Neural cell (in vitro differentiated cells): ENCODE measurements around the gene CTCF. TPM values are rescaled to one million over a fixed set of nuclear protein-coding genes. Genes with fewer than 3 reads are reported as not detected.

Experiments
- H2AFZ ChIP-seq: fragments of 200-600, 300-800 bp; sonication (generic), shearing (Covaris generic); 2 replicates; pipeline ENCODE4 v1.6.0; 2014; ENCODE audit warnings: low read depth, mild to moderate bottlenecking, antibody characterized with exemption, low read length, moderate library complexity
- H3F3A ChIP-seq: fragments of 200-600 bp; shearing (Covaris generic); 2 replicates; pipeline ENCODE4 v1.6.1; 2016; ENCODE audit warnings: mild to moderate bottlenecking, moderate library complexity, mixed read lengths, antibody characterized with exemption, low read length; ENCODE audit not compliant: insufficient read depth, poor library complexity, severe bottlenecking
- H3K27ac ChIP-seq: fragments of 200-600, 300-800 bp; sonication (generic), shearing (Covaris generic); 2 replicates; pipeline ENCODE4 v1.5.1; 2014; ENCODE audit warnings: mild to moderate bottlenecking, low read length, moderate library complexity
- H3K27me3 ChIP-seq: fragments of 300-800, 200-600 bp; sonication (generic), shearing (Covaris generic); 2 replicates; pipeline ENCODE4 v1.6.0; 2014; ENCODE audit warnings: mild to moderate bottlenecking, low read depth, low read length, moderate library complexity; ENCODE audit not compliant: insufficient read depth
- H3K36me3 ChIP-seq: fragments of 300-800, 200-600 bp; sonication (generic), shearing (Covaris generic); 2 replicates; pipeline ENCODE4 v1.5.1; 2014; ENCODE audit warnings: mild to moderate bottlenecking, antibody characterized with exemption, low read length, moderate library complexity; ENCODE audit not compliant: insufficient read depth
- H3K4me2 ChIP-seq: fragments of 300-800, 200-600 bp; sonication (generic), shearing (Covaris generic); 2 replicates; pipeline ENCODE4 v1.6.0; 2014; ENCODE audit warnings: mild to moderate bottlenecking, low read length
- H3K4me3 ChIP-seq: fragments of 300-800, 200-600 bp; sonication (generic), shearing (Covaris generic); 2 replicates; pipeline ENCODE4 v1.5.1; 2014; ENCODE audit warnings: mild to moderate bottlenecking, low read length, moderate library complexity
- H3K79me2 ChIP-seq: fragments of 200-600 bp; shearing (Covaris generic); replicated peaks from 2 replicates; pipeline ENCODE4 v1.6.0; 2014; ENCODE audit warnings: mild to moderate bottlenecking, low read length, moderate library complexity; ENCODE audit not compliant: insufficient read depth
- H3K9ac ChIP-seq: fragments of 300-800, 200-600 bp; sonication (generic), shearing (Covaris generic); 2 replicates; pipeline ENCODE4 v1.6.1; 2016; ENCODE audit warnings: mild to moderate bottlenecking, low read length, mixed read lengths
- H3K9me2 ChIP-seq: fragments of 200-600 bp; shearing (Covaris generic); 2 replicates; pipeline ENCODE4 v1.6.1; 2016; ENCODE audit warnings: mild to moderate bottlenecking, low read length, mixed read lengths; ENCODE audit not compliant: insufficient read depth
- H3K9me3 ChIP-seq: fragments of 200-600, 300-800 bp; sonication (generic), shearing (Covaris generic); 2 replicates; pipeline ENCODE4 v1.6.1; 2016; ENCODE audit warnings: mild to moderate bottlenecking, mixed run types, low read length, moderate library complexity, mixed read lengths
- H4K20me1 ChIP-seq: fragments of 200-600 bp; shearing (Covaris generic); 2 replicates; pipeline ENCODE4 v1.6.1; 2016; ENCODE audit warnings: mild to moderate bottlenecking, mixed run types; ENCODE audit not compliant: insufficient read depth
- CTCF ChIP-seq: fragments of 450-650 bp; IDR thresholded peaks from 2 replicates; pipeline ENCODE4 v1.5.1; 2014; ENCODE audit warnings: antibody characterized with exemption, mild to moderate bottlenecking, moderate library complexity; ENCODE audit not compliant: poor library complexity, severe bottlenecking
- EP300 ChIP-seq: fragments of 450-650 bp; conservative IDR thresholded peaks from 2 replicates; pipeline ENCODE4 v1.6.1; 2014; ENCODE audit warnings: antibody characterized with exemption, mild to moderate bottlenecking, moderate library complexity; ENCODE audit not compliant: poor library complexity, severe bottlenecking
- EZH2 ChIP-seq: fragments of 200-600, 300-800 bp; shearing (Covaris generic), sonication (generic); IDR thresholded peaks from 2 replicates; pipeline ENCODE4 v1.6.1; 2014; ENCODE audit warnings: antibody characterized with exemption, low read length, borderline replicate concordance, mild to moderate bottlenecking; ENCODE audit not compliant: insufficient read depth, poor library complexity, severe bottlenecking
- MXI1 ChIP-seq: fragments of 450-650 bp; conservative IDR thresholded peaks from 2 replicates; pipeline ENCODE4 v1.6.1; 2014; ENCODE audit warnings: antibody characterized with exemption, mild to moderate bottlenecking; ENCODE audit not compliant: poor library complexity, severe bottlenecking
- POLR2AphosphoS5 ChIP-seq: IDR thresholded peaks from 2 replicates; pipeline ENCODE4 v1.6.1; 2012
- RAD21 ChIP-seq: fragments of 450-650 bp; conservative IDR thresholded peaks from 2 replicates; pipeline ENCODE4 v1.6.1; 2014; ENCODE audit warnings: antibody characterized with exemption, mild to moderate bottlenecking, moderate library complexity
- REST ChIP-seq: IDR thresholded peaks from 2 replicates; pipeline ENCODE4 v1.6.1; 2012; ENCODE audit warnings: borderline replicate concordance
- SMC3 ChIP-seq: fragments of 450-650 bp; conservative IDR thresholded peaks from 2 replicates; pipeline ENCODE4 v1.6.1; 2014; ENCODE audit warnings: antibody characterized with exemption, mild to moderate bottlenecking, moderate library complexity; ENCODE audit not compliant: poor library complexity
- TAF1 ChIP-seq: IDR thresholded peaks from 2 replicates; pipeline ENCODE4 v1.6.1; 2012; ENCODE audit warnings: low read depth
- polyA plus RNA-seq: library from polyadenylated mRNA; depleted of rRNA; stranded (reverse); fragments of >200 nt; gene quantifications from 2 replicates; pipeline ENCODE4 v1.2.3, GENCODE V29; 2014

Gene CTCF
- polyA plus RNA-seq, 1 donor from 2014 or later: 42.8 TPM

GRCh38 chr16:67606632-67607031 lies 44.3 kb downstream of the CTCF start:
- Histone ChIP-seq H2AFZ (no peak overlapping the region), H3K4me3 (no peak overlapping the region), H3K27ac (no peak overlapping the region), H3K27me3 (no peaks in the 10 kb centered on the region), H3F3A (no peaks in the 10 kb centered on the region), H3K9me3 (no peaks in the 10 kb centered on the region), H3K4me2 (no peak overlapping the region), H3K36me3 (no peaks in the 10 kb centered on the region), H4K20me1 (no peaks in the 10 kb centered on the region), H3K9ac (no peak overlapping the region), H3K79me2 (peaks cover 12% of the 10 kb centered on the region), H3K9me2 (no peaks in the 10 kb centered on the region)
- TF ChIP-seq POLR2AphosphoS5 (no peak), RAD21 (no peak), EZH2 (no peak), REST (no peak), EP300 (no peak), SMC3 (no peak), MXI1 (no peak), CTCF (no peak), TAF1 (no peak)

- Histone ChIP-seq H3F3A (no peaks in the 10 kb centered on the region), H3K9me2 (no peaks in the 10 kb centered on the region), H3K36me3 (no peaks in the 10 kb centered on the region), H3K9ac (no peak overlapping the region), H3K79me2 (peaks cover 12% of the 10 kb centered on the region), H4K20me1 (no peaks in the 10 kb centered on the region), H3K4me3 (no peak overlapping the region), H3K27ac (no peak overlapping the region), H2AFZ (no peak overlapping the region), H3K9me3 (no peaks in the 10 kb centered on the region), H3K4me2 (no peak overlapping the region), H3K27me3 (no peaks in the 10 kb centered on the region)
- TF ChIP-seq REST (no peak), POLR2AphosphoS5 (no peak), SMC3 (no peak), EP300 (no peak), RAD21 (no peak), CTCF (no peak), EZH2 (no peak), MXI1 (no peak), TAF1 (no peak)
These were observed 46.0 kb downstream of the CTCF start for GRCh38 chr16:67608364-67608763.
